OCI-LY3 (cell line): Measurements from ENCODE around the gene CCL4.

Experiments used
- CTCF ChIP-seq: fragments of 200-600, 300-600 bp; sonication (generic); IDR thresholded peaks from 2 replicates; pipeline ENCODE4 v1.5.1; 2014; ENCODE audit warnings: antibody characterized with exemption, low read length, low read depth
- EZH2phosphoT487 ChIP-seq: fragments of 200-600 bp; shearing (Covaris generic); IDR thresholded peaks from 2 replicates; pipeline ENCODE4 v1.6.1; 2018; ENCODE audit warnings: antibody characterized with exemption, mixed run types, low read depth

DNA sequence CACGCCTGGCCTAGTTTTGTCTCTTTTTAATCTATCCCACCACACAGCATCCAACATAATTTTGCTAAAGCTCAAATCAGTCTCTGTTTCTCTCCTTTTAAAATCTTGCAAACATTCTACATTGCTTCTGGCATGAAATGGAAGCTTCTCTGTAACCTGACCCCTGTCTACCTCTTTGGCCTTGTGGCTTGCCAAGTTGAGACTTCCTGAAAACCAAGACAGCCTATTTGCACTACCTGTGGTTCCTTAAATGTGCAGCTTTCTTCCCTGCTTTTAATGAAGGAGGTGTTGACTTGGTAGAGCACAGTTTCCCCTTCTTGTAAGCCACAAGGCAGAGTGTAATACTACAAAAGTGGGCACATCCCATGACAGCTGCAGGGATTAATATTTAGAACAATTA, 7.6 kb upstream of the CCL4 start:
- TF ChIP-seq CTCF (no peak), EZH2phosphoT487 (no peak)
